ENCODE measurements around the gene EPHA6.

GRCh38 chr3:97297032-97297431 lies 482.6 kb downstream of the EPHA6 start:
- no peak for TF ChIP-seq CTCF (IDR thresholded peaks at IDR 0.05)
- TF ChIP-seq POLR2A (IDR thresholded peaks at IDR 0.05), result no peak
